Endodermal cell (in vitro differentiated cells): ENCODE measurements around the gene SFXN3. TPM values are rescaled to one million over a fixed set of nuclear protein-coding genes. Genes with fewer than 3 reads are reported as not detected.

Experiments used
- DNase-seq: peaks from one replicate; pipeline ENCODE4 v3.0.0-alpha.2; 2017
- H3K27ac ChIP-seq: 2 replicates; pipeline ENCODE4 v1.5.1; 2013; ENCODE audit warnings: mild to moderate bottlenecking, low read depth, low read length, moderate library complexity
- H3K27me3 ChIP-seq: 2 replicates; pipeline ENCODE4 v1.6.1; 2013; ENCODE audit warnings: mild to moderate bottlenecking, low read length, moderate library complexity; ENCODE audit not compliant: insufficient read depth, control insufficient read depth, poor library complexity, severe bottlenecking
- H3K36me3 ChIP-seq: 2 replicates; pipeline ENCODE4 v1.7.0; 2013; ENCODE audit warnings: mild to moderate bottlenecking, low read length, moderate library complexity; ENCODE audit not compliant: control insufficient read depth, insufficient read depth
- H3K4me1 ChIP-seq: one replicate; pipeline ENCODE4 v1.7.0; 2013; ENCODE audit warnings: low read length; ENCODE audit not compliant: control insufficient read depth, insufficient read depth
- H3K4me3 ChIP-seq: 2 replicates; pipeline ENCODE4 v1.5.1; 2013; ENCODE audit warnings: mild to moderate bottlenecking, low read length, moderate library complexity
- H3K9ac ChIP-seq: 2 replicates; pipeline ENCODE4 v1.6.1; 2013; ENCODE audit warnings: mild to moderate bottlenecking, low read length, moderate library complexity; ENCODE audit not compliant: poor library complexity, severe bottlenecking; ENCODE audit errors: extremely low read depth
- H3K9me3 ChIP-seq: 2 replicates; pipeline ENCODE4 v1.6.1; 2013; ENCODE audit warnings: mild to moderate bottlenecking, low read length, moderate library complexity; ENCODE audit not compliant: control insufficient read depth
- H3K27ac Mint-ChIP-seq: 2 replicates; pipeline ENCODE4 v1.8.0; 2020; ENCODE audit warnings: mixed read lengths
- H3K27me3 Mint-ChIP-seq: 2 replicates; pipeline ENCODE4 v1.8.0; 2021; ENCODE audit warnings: mild to moderate bottlenecking, mixed read lengths; ENCODE audit not compliant: insufficient read depth
- H3K36me3 Mint-ChIP-seq: 2 replicates; pipeline ENCODE4 v1.8.0; 2020; ENCODE audit warnings: low read depth, mixed read lengths
- H3K4me1 Mint-ChIP-seq: 2 replicates; pipeline ENCODE4 v1.8.0; 2020; ENCODE audit warnings: mixed read lengths
- H3K4me3 Mint-ChIP-seq: 2 replicates; pipeline ENCODE4 v1.8.0; 2020; ENCODE audit warnings: mild to moderate bottlenecking, moderate library complexity, mixed read lengths
- H3K9me3 Mint-ChIP-seq: 2 replicates; pipeline ENCODE4 v1.8.0; 2020; ENCODE audit warnings: mild to moderate bottlenecking, mixed read lengths
- WGBS, 2 experiments: methylation state at CpG; one replicate each; pipeline versions ENCODE4 v1.1.5 to v1.1.7; 2013; ENCODE audit warnings: missing lambda C conversion rate in 2 of 2, mixed read lengths in 1 of 2; ENCODE audit not compliant: insufficient coverage in 1 of 2, insufficient read length in 1 of 2; 5-methylcytosine and 5-hydroxymethylcytosine counted together
- total RNA-seq, 2 donors: library from RNA; stranded (reverse); fragmentation: NEBNext Ultra II Directional in 1 of 2; extraction: Animal tissue kit (Norgen Biotek cat#: 25700) in 1 of 2; gene quantifications; 2 replicates in 1 of 2; 3 replicates in 1 of 2; pipeline ENCODE4 v1.2.1, GENCODE V29; 2021
- TF ChIP-seq, protein P1 (sequence below): fragments of 200-600 bp; sonication (generic); conservative IDR thresholded peaks from 2 replicates; pipeline ENCODE4 v1.5.0; 2021; ENCODE audit warnings: antibody characterized with exemption, mild to moderate bottlenecking

SFXN3 gene
- total RNA-seq, 2 donors from 2014 or later = 1.8 to 2.1 TPM

DNA sequence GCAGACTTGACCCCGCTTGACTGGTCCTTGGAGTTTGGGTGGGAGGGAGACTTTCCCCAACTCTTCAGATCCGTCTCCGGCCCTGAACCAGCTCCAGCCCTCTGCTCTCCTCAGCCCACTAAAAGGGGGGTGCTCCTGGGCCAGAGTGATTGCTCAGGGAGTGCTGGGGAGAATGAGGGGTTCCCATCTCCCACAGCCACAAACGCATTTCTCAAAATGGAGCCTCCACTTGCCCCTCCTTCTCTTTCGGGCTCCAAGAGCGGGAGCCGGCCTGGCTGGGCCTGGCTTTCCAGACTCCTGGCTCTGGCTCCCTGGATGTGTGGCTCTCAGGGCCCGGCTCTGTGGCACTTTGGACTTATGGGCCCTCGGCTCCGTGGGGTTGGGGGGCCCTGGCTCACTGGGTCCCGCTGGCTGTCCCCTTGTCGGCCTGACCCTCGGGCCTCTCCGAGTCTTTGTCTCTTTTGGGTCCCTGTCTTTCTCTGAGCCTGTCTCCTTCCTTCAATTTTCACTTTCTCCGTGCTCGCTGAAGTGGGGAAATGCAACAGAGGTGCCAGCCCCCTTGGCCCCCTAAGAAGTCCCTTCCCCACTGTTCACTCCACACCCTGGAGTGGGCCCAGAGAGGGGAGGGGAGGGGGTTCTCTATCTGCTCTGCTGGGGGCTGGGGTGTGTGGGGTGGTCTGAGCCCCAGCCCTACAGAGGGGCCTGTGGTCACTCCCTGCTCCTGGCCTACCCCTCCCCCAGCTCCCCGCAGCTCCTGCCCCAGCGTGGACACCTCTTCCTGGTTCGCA is 30.7 kb upstream of the SFXN3 start:
- TF ChIP-seq, protein P1, sequence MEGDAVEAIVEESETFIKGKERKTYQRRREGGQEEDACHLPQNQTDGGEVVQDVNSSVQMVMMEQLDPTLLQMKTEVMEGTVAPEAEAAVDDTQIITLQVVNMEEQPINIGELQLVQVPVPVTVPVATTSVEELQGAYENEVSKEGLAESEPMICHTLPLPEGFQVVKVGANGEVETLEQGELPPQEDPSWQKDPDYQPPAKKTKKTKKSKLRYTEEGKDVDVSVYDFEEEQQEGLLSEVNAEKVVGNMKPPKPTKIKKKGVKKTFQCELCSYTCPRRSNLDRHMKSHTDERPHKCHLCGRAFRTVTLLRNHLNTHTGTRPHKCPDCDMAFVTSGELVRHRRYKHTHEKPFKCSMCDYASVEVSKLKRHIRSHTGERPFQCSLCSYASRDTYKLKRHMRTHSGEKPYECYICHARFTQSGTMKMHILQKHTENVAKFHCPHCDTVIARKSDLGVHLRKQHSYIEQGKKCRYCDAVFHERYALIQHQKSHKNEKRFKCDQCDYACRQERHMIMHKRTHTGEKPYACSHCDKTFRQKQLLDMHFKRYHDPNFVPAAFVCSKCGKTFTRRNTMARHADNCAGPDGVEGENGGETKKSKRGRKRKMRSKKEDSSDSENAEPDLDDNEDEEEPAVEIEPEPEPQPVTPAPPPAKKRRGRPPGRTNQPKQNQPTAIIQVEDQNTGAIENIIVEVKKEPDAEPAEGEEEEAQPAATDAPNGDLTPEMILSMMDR = no peak
- Mint-ChIP-seq H3K27me3 (no peaks in the 10 kb centered on the region), H3K9me3 (no peaks in the 10 kb centered on the region), H3K27ac (peak overlapping the region; percentile 93), H3K36me3 (peaks cover 16% of the 10 kb centered on the region), H3K4me1 (peaks cover 25% of the 10 kb centered on the region), H3K4me3 (peak overlapping the region; percentile 67)
- 9 to 16% methylated on average over 7 to 19 of the region's 19 CpGs for WGBS, 2 experiments
- Histone ChIP-seq H3K9ac (peak overlapping the region; percentile 77), H3K4me3 (peak overlapping the region; percentile 95), H3K36me3 (peaks cover 29% of the 10 kb centered on the region), H3K9me3 (no peaks in the 10 kb centered on the region), H3K4me1 (peaks cover 3% of the 10 kb centered on the region), H3K27me3 (no peaks in the 10 kb centered on the region), H3K27ac (peak overlapping the region; percentile 71)
- DNase-seq = peak; percentile 77

DNA sequence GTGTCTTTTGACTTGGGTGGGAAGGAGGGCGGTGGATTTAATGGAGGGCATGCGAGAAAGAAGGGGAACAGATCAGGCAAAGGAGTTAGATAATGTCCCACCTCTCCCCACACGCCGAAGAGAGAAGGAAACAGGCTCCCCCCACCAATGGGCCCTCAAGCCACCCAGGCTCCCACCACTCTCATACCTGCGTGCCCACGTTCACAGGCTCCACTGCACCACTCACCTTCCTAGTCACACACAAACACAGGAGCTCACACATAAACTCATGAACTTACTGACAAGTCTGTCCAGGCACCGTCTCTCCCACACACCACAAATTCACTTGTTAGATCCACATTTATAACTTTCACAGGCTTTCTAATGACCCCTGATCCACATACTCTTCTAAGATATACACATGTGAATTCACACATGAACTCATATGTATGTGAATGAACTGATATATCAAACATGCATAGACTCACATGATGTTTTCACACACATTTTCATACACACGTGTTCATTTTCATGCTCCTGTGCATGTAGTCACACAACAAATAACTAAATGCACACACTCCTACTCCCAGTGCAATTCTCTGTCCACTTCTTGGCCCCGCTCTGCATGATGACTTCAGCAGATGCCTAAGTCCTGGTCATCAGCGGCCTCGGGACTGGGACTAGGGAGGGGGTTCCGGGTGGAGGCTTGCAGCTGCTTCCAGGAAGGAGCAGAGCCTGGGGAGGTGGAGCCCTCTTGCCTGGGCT is 29.9 kb upstream of the SFXN3 start:
- H3K4me3 ChIP-seq = peak overlapping the region; percentile 95
- H3K36me3 ChIP-seq = peaks cover 36% of the 10 kb centered on the region
- TF ChIP-seq, protein P1 = no peak
- DNase-seq = peak; percentile 62
- peak overlapping the region; percentile 77 for H3K9ac ChIP-seq
- peaks cover 18% of the 10 kb centered on the region for H3K4me1 Mint-ChIP-seq
- H3K4me1 ChIP-seq = peaks cover 3% of the 10 kb centered on the region
- no peaks in the 10 kb centered on the region for H3K27me3 Mint-ChIP-seq
- peak overlapping the region; percentile 67 for H3K4me3 Mint-ChIP-seq
- no peaks in the 10 kb centered on the region for H3K9me3 ChIP-seq
- peak overlapping the region; percentile 20 for H3K27ac Mint-ChIP-seq
- no peaks in the 10 kb centered on the region for H3K27me3 ChIP-seq
- no peak overlapping the region for H3K27ac ChIP-seq
- H3K9me3 Mint-ChIP-seq = no peaks in the 10 kb centered on the region
- WGBS, 2 experiments = 82 to 83% methylated on average over 5 to 12 of the region's 12 CpGs
- H3K36me3 Mint-ChIP-seq = peaks cover 23% of the 10 kb centered on the region

DNA sequence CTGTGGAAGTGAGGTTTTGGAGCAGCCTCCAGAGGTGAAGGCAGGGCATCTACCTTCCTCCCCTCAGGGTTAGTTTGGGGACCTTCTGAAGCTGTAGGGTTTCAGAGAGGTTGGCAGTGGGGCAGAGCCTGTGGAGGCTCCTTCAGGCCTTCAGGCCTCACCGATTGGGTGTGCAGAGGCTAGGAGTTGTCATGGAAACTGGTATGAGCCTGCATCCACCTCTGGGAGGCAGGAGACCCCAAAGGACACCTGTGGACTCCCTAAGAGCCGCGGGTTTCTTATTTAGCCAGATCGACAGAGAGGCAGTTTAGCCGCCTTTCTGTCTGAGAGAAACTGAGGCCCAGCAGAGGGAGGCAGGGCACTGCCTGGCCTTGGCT is 29.4 kb upstream of the SFXN3 start:
- H3K36me3 Mint-ChIP-seq = peaks cover 26% of the 10 kb centered on the region
- TF ChIP-seq, protein P1 = no peak
- H3K9me3 ChIP-seq = no peaks in the 10 kb centered on the region
- H3K9me3 Mint-ChIP-seq = no peaks in the 10 kb centered on the region
- no peak overlapping the region for H3K9ac ChIP-seq
- DNase-seq = no peak
- H3K4me3 Mint-ChIP-seq = peak overlapping the region; percentile 67
- H3K27ac Mint-ChIP-seq = no peak overlapping the region
- peaks cover 13% of the 10 kb centered on the region for H3K4me1 Mint-ChIP-seq
- no peak overlapping the region for H3K27ac ChIP-seq
- 85 to 94% methylated on average over 5 of the region's 5 CpGs for WGBS, 2 experiments
- H3K36me3 ChIP-seq = peaks cover 41% of the 10 kb centered on the region
- H3K27me3 ChIP-seq = no peaks in the 10 kb centered on the region
- H3K4me3 ChIP-seq = no peak overlapping the region
- no peaks in the 10 kb centered on the region for H3K4me1 ChIP-seq
- H3K27me3 Mint-ChIP-seq = no peaks in the 10 kb centered on the region
